ENCODE data around the gene EMC1.

EMC1 gene

GRCh38 chr1:19189270-19189669, 62.1 kb downstream of the EMC1 start:
- TF ChIP-seq TEAD4 (IDR thresholded peaks at IDR 0.05) (no peak), TCF12 (IDR thresholded peaks at IDR 0.05; ENCODE audit: low read depth) (no peak), EP300 (IDR thresholded peaks at IDR 0.05; ENCODE audit: borderline replicate concordance) (no peak), CREB1 (IDR thresholded peaks at IDR 0.05; ENCODE audit: low read depth) (no peak), TAF1 (IDR thresholded peaks at IDR 0.05; ENCODE audit: low read depth) (no peak), FOXM1 (IDR thresholded peaks at IDR 0.05; ENCODE audit: borderline replicate concordance, low read depth) (no peak), RAD21 (IDR thresholded peaks at IDR 0.05; ENCODE audit: low read depth) (no peak), EGR1 (IDR thresholded peaks at IDR 0.05) (no peak)
- TF ChIP-seq, protein P1, sequence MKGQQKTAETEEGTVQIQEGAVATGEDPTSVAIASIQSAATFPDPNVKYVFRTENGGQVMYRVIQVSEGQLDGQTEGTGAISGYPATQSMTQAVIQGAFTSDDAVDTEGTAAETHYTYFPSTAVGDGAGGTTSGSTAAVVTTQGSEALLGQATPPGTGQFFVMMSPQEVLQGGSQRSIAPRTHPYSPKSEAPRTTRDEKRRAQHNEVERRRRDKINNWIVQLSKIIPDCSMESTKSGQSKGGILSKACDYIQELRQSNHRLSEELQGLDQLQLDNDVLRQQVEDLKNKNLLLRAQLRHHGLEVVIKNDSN (IDR thresholded peaks at IDR 0.05), result no peak
- TF ChIP-seq, protein P2, sequence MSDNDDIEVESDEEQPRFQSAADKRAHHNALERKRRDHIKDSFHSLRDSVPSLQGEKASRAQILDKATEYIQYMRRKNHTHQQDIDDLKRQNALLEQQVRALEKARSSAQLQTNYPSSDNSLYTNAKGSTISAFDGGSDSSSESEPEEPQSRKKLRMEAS (IDR thresholded peaks at IDR 0.05), result no peak
- TF ChIP-seq, protein P3, sequence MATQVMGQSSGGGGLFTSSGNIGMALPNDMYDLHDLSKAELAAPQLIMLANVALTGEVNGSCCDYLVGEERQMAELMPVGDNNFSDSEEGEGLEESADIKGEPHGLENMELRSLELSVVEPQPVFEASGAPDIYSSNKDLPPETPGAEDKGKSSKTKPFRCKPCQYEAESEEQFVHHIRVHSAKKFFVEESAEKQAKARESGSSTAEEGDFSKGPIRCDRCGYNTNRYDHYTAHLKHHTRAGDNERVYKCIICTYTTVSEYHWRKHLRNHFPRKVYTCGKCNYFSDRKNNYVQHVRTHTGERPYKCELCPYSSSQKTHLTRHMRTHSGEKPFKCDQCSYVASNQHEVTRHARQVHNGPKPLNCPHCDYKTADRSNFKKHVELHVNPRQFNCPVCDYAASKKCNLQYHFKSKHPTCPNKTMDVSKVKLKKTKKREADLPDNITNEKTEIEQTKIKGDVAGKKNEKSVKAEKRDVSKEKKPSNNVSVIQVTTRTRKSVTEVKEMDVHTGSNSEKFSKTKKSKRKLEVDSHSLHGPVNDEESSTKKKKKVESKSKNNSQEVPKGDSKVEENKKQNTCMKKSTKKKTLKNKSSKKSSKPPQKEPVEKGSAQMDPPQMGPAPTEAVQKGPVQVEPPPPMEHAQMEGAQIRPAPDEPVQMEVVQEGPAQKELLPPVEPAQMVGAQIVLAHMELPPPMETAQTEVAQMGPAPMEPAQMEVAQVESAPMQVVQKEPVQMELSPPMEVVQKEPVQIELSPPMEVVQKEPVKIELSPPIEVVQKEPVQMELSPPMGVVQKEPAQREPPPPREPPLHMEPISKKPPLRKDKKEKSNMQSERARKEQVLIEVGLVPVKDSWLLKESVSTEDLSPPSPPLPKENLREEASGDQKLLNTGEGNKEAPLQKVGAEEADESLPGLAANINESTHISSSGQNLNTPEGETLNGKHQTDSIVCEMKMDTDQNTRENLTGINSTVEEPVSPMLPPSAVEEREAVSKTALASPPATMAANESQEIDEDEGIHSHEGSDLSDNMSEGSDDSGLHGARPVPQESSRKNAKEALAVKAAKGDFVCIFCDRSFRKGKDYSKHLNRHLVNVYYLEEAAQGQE (IDR thresholded peaks at IDR 0.05; ENCODE audit: low read depth), result no peak

GRCh38 chr1:19187852-19188251, 63.5 kb downstream of the EMC1 start:
- TF ChIP-seq TCF12 (IDR thresholded peaks at IDR 0.05; ENCODE audit: low read depth) (no peak), FOXM1 (IDR thresholded peaks at IDR 0.05; ENCODE audit: borderline replicate concordance, low read depth) (no peak), EP300 (IDR thresholded peaks at IDR 0.05; ENCODE audit: borderline replicate concordance) (no peak), YY1 (IDR thresholded peaks at IDR 0.05; ENCODE audit: low read depth) (no peak), RAD21 (IDR thresholded peaks at IDR 0.05; ENCODE audit: low read depth) (no peak), ZBTB7A (IDR thresholded peaks at IDR 0.05; ENCODE audit: low read depth) (no peak), TAF1 (IDR thresholded peaks at IDR 0.05; ENCODE audit: low read depth) (no peak), EGR1 (IDR thresholded peaks at IDR 0.05) (no peak), CREB1 (IDR thresholded peaks at IDR 0.05; ENCODE audit: low read depth) (no peak)
- TF ChIP-seq, protein P1 (IDR thresholded peaks at IDR 0.05), result no peak

DNA sequence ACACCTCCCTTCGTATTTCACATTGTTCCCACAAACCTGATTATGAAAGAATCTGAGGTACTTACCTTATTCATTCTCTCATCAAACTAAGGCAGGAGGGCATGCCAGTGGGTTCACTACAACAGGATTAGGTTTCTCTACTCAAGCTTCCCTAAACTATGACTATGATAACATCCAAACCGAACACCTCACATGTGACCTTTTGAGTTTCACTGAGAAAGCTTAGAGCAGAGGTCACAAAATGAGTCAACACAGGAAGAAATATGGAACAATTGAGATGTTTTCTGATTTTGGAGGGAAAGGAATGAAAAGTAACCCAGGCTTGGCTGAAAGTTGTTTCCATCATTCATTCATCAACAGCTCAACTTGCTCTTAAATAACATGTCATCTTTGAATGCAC, 65.3 kb downstream of the EMC1 start:
- TF ChIP-seq ZBTB7A (IDR thresholded peaks at IDR 0.05; ENCODE audit: low read depth) (no peak), EP300 (IDR thresholded peaks at IDR 0.05; ENCODE audit: borderline replicate concordance) (no peak)
- TF ChIP-seq, protein P1 (IDR thresholded peaks at IDR 0.05), result no peak
- TF ChIP-seq, protein P3 (IDR thresholded peaks at IDR 0.05; ENCODE audit: low read depth), result no peak
- TF ChIP-seq, protein P2 (IDR thresholded peaks at IDR 0.05), result no peak

DNA sequence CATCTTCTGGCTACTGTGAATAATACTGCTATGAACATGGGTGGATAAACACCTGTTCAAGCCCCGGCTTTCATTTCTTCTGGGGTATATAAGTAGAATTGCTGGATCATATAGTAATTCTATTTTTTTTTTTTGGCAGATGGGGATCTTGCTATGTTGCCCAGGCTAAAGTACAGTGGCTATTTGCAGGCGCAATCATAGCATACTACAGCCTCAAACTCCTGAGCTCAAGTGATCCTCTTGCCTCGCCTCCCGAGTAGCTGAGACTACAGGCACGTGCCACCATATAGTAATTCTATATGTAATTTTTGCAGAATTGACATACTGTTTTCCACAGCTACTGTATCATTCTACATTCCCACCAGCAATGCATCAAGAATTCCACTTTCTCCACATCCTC, 69.1 kb downstream of the EMC1 start:
- TF ChIP-seq EGR1 (IDR thresholded peaks at IDR 0.05) (no peak), CEBPB (IDR thresholded peaks at IDR 0.05) (no peak), CREB1 (IDR thresholded peaks at IDR 0.05; ENCODE audit: low read depth) (no peak), TAF1 (IDR thresholded peaks at IDR 0.05; ENCODE audit: low read depth) (no peak), TEAD4 (IDR thresholded peaks at IDR 0.05) (no peak), EP300 (IDR thresholded peaks at IDR 0.05; ENCODE audit: borderline replicate concordance) (no peak), TCF12 (IDR thresholded peaks at IDR 0.05; ENCODE audit: low read depth) (no peak)
- TF ChIP-seq, protein P2 (IDR thresholded peaks at IDR 0.05), result no peak

DNA sequence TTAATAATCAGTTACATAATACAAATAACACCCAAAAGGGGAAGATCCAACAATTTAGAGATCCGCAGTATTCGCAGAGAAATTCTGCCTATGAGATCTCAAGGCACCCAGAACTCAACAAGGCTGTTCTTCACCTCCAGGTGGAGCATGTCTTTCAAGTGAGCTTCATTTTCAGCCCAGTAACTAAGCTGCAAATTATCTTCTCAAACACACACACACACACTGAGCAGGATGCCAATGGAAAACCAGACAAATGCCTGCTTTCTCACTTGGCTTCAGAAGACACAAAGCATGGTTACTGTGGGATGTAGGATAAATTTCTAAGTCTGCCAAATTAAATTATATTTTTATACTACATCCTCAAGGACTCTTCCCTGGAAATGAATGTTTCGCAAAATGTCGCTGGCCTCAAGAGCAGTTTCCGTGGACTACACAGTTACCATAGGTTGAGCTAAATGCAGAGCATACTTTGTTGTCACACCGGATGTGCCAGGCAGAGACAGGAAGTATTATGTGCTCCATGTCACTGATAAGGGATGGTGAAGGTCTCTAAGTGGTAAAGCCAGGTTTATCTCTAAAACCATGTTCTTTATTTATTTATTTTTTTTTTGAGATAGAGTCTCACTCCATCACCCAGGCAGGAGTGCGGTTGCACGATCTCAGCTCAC, 71.6 kb downstream of the EMC1 start:
- TF ChIP-seq, protein P3 (IDR thresholded peaks at IDR 0.05; ENCODE audit: low read depth), result no peak
- TF ChIP-seq ZBTB7A (IDR thresholded peaks at IDR 0.05; ENCODE audit: low read depth) (no peak), TCF12 (IDR thresholded peaks at IDR 0.05; ENCODE audit: low read depth) (no peak), EGR1 (IDR thresholded peaks at IDR 0.05) (no peak), TAF1 (IDR thresholded peaks at IDR 0.05; ENCODE audit: low read depth) (no peak)
